Measurements from ENCODE around the gene CBX8. TPM values are rescaled to one million over a fixed set of nuclear protein-coding genes. Genes with fewer than 3 reads are reported as not detected.

Gene CBX8
- total RNA-seq, 1 experiment from 2014 or later, result 2.0 TPM

DNA sequence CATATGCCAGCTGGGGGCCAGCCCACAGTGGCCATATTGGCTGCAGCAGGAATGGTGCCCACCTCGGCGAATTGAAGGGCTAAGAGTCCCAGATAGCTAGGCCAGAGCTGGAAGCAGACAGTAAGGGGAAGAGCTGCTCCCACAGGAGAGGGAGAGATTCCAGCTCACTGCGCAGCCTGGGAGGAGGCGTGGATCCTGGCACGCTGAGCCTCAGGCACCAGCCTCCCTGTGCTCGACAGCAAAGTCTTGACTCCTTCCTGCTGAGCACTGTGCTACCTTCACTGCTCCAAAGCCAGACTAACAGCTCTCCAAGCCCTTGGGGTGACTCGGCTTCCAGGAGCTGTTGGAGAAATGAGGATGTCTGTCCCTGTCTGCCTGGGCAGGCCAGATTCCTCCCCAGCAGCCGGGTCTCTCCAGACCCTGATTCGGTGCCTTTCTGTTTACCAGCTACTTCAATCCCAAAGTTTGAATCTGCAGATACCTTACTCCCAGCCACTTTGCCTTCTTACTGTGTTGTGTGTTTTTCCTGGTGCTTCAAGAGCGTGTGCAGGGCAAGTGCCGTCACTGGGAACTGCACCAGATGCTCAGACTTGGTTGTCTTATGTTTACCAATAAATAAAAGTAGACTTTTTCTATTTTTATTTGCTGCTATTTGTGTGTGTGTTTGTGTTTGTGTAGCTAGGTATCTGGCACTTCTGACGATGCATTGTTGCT lies 9.8 kb downstream of the CBX8 start (continued):
- TF ChIP-seq, protein P1, sequence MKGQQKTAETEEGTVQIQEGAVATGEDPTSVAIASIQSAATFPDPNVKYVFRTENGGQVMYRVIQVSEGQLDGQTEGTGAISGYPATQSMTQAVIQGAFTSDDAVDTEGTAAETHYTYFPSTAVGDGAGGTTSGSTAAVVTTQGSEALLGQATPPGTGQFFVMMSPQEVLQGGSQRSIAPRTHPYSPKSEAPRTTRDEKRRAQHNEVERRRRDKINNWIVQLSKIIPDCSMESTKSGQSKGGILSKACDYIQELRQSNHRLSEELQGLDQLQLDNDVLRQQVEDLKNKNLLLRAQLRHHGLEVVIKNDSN (CRISPR knock-in tag; IDR thresholded peaks at IDR 0.05), result no peak

DNA sequence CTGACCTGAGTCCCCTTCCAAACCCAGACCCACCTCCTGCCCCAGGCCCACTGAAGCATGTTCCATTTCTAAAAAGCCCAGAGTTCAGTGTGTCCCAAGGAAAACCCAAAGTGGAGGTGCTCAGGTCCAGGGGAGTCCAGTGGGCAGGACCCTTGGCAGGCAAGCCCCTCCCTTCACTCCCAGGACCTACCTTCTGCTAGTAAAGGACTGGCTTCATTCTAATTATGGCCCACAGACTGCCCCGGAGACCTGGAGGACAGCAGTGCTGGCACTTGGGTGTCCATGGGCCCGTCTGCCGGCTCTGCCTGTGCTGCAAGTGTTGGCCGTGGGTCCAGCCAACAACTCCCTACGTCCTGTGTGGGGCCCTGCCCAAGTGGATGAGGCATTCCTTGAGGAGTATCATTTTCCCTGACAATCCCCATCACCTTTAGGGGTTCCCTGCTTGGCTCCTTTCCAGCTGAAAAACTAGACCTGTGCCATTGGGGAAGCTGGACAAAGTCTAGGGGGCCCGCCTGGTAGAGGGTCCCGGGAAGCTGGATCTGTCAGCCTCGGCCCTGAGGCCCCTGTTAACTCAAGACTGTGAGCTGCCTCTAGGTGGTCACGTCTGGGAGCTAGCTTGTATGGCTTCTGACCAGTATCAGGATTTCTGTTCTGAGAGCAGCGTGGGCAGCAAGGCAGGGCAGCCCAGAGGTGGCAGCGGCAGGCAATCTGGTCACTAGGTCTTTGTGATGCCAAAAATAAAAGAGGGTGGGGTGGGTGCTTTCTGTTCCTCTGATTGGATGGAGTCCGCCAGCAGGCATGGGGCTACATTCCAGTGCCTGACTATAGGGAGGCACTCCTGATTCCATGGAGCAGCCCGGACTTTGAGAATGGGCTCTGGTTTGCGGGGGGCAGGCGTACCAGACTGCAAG lies 10.7 kb downstream of the CBX8 start:
- DNase-seq (ENCODE audit: low spot score) (no peak), ATAC-seq (no peak)
- POLR2A ChIA-PET, result interaction anchor here (1.2 to 1.8 kb wide), 3 partner anchors 8 to 40 kb away, joined by 3 to 9 read pairs (median 5); partner anchors contain the start of gene CBX8
- Mint-ChIP-seq H3K9me3 (no peaks in the 10 kb centered on the region), H3K36me3 (peaks cover 31% of the 10 kb centered on the region), H3K4me1 (peaks cover 39% of the 10 kb centered on the region), H3K4me3 (no peak overlapping the region), H3K27me3 (ENCODE audit: low read depth) (peaks cover 47% of the 10 kb centered on the region), H3K27ac (no peak overlapping the region)
- CTCF ChIA-PET, result interaction anchor here (1.2 to 2.8 kb wide), 7 partner anchors 10 to 64 kb away, joined by 3 to 24 read pairs (median 7); partner anchors contain the start of gene CBX8
- no peak for TF ChIP-seq CTCF (IDR thresholded peaks at IDR 0.05)
- no peak for TF ChIP-seq PREB (CRISPR knock-in tag; IDR thresholded peaks at IDR 0.05; ENCODE audit: borderline replicate concordance)
- no peak for TF ChIP-seq GRHL2 (CRISPR knock-in tag; IDR thresholded peaks at IDR 0.05; ENCODE audit: insufficient replicate concordance, severe bottlenecking)
- TF ChIP-seq EMX1 (CRISPR knock-in tag; IDR thresholded peaks at IDR 0.05), result no peak
- no peak for TF ChIP-seq NFATC4 (CRISPR knock-in tag; IDR thresholded peaks at IDR 0.05)
- TF ChIP-seq ELF4 (CRISPR knock-in tag; IDR thresholded peaks at IDR 0.05; ENCODE audit: low read depth), result no peak
- TF ChIP-seq GABPB1 (CRISPR knock-in tag; IDR thresholded peaks at IDR 0.05), result no peak
- TF ChIP-seq, protein P2, sequence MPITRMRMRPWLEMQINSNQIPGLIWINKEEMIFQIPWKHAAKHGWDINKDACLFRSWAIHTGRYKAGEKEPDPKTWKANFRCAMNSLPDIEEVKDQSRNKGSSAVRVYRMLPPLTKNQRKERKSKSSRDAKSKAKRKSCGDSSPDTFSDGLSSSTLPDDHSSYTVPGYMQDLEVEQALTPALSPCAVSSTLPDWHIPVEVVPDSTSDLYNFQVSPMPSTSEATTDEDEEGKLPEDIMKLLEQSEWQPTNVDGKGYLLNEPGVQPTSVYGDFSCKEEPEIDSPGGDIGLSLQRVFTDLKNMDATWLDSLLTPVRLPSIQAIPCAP (CRISPR knock-in tag; IDR thresholded peaks at IDR 0.05), result no peak
- no peak for TF ChIP-seq RELA (CRISPR knock-in tag; IDR thresholded peaks at IDR 0.05; ENCODE audit: borderline replicate concordance)
- no peak for TF ChIP-seq JUN (CRISPR knock-in tag; IDR thresholded peaks at IDR 0.05)
- no peak for TF ChIP-seq ESRRA (CRISPR knock-in tag; IDR thresholded peaks at IDR 0.05; ENCODE audit: borderline replicate concordance)
- TF ChIP-seq, protein P3, sequence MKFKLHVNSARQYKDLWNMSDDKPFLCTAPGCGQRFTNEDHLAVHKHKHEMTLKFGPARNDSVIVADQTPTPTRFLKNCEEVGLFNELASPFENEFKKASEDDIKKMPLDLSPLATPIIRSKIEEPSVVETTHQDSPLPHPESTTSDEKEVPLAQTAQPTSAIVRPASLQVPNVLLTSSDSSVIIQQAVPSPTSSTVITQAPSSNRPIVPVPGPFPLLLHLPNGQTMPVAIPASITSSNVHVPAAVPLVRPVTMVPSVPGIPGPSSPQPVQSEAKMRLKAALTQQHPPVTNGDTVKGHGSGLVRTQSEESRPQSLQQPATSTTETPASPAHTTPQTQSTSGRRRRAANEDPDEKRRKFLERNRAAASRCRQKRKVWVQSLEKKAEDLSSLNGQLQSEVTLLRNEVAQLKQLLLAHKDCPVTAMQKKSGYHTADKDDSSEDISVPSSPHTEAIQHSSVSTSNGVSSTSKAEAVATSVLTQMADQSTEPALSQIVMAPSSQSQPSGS (CRISPR knock-in tag; IDR thresholded peaks at IDR 0.05; ENCODE audit: borderline replicate concordance, low read depth), result no peak
- no peak for TF ChIP-seq ZNF396 (CRISPR knock-in tag; IDR thresholded peaks at IDR 0.05; ENCODE audit: borderline replicate concordance)
- TF ChIP-seq, protein P4, sequence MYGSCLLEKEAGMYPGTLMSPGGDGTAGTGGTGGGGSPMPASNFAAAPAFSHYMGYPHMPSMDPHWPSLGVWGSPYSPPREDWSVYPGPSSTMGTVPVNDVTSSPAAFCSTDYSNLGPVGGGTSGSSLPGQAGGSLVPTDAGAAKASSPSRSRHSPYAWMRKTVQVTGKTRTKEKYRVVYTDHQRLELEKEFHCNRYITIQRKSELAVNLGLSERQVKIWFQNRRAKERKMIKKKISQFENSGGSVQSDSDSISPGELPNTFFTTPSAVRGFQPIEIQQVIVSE (CRISPR knock-in tag; IDR thresholded peaks at IDR 0.05; ENCODE audit: borderline replicate concordance), result no peak
- TF ChIP-seq, protein P5, sequence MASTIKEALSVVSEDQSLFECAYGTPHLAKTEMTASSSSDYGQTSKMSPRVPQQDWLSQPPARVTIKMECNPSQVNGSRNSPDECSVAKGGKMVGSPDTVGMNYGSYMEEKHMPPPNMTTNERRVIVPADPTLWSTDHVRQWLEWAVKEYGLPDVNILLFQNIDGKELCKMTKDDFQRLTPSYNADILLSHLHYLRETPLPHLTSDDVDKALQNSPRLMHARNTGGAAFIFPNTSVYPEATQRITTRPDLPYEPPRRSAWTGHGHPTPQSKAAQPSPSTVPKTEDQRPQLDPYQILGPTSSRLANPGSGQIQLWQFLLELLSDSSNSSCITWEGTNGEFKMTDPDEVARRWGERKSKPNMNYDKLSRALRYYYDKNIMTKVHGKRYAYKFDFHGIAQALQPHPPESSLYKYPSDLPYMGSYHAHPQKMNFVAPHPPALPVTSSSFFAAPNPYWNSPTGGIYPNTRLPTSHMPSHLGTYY (CRISPR knock-in tag; IDR thresholded peaks at IDR 0.05), result no peak
- TF ChIP-seq SOX15 (CRISPR knock-in tag; IDR thresholded peaks at IDR 0.05), result no peak
- TF ChIP-seq, protein P6, sequence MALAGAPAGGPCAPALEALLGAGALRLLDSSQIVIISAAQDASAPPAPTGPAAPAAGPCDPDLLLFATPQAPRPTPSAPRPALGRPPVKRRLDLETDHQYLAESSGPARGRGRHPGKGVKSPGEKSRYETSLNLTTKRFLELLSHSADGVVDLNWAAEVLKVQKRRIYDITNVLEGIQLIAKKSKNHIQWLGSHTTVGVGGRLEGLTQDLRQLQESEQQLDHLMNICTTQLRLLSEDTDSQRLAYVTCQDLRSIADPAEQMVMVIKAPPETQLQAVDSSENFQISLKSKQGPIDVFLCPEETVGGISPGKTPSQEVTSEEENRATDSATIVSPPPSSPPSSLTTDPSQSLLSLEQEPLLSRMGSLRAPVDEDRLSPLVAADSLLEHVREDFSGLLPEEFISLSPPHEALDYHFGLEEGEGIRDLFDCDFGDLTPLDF (CRISPR knock-in tag; IDR thresholded peaks at IDR 0.05), result no peak
- TF ChIP-seq MLX (CRISPR knock-in tag; IDR thresholded peaks at IDR 0.05), result no peak
- TF ChIP-seq SP1 (CRISPR knock-in tag; conservative IDR thresholded peaks at IDR 0.05), result no peak
- TF ChIP-seq ZBTB21 (CRISPR knock-in tag; IDR thresholded peaks at IDR 0.05; ENCODE audit: borderline replicate concordance), result no peak

Data from WTC11 (cell line).